HCT116 (cell line): Measurements from ENCODE around the gene DYNLT1. TPM values are rescaled to one million over a fixed set of nuclear protein-coding genes. Genes with fewer than 3 reads are reported as not detected.

Source experiments
- ATAC-seq: fragments of 200-7000 bp; cut with Tn5 transposase; 2 replicates; pipeline ENCODE4 v1.9.1; 2020; ENCODE audit warnings: mild to moderate bottlenecking, moderate library complexity
- BruUV-seq: library from RNA; stranded (reverse); fragments of 400-500 nt; replicated peaks from 2 replicates; lab custom pipeline; 2021; lab: Mats Ljungman, UMichigan
- CTCF ChIA-PET: fragments of 300-600 bp; sonication (Branson Sonifier 250); formaldehyde crosslinking; loops from one replicate; lab custom pipeline; 2021; ENCODE audit warnings: antibody characterized with exemption; lab: Charles Lee
- POLR2A ChIA-PET: fragments of 300-600, 350-600 bp; sonication (Branson Sonifier 250); formaldehyde crosslinking; loops from one replicate; lab custom pipeline; 2021; ENCODE audit warnings: antibody characterized with exemption; lab: Charles Lee
- RAD21 ChIA-PET, 2 experiments: fragments of 300-600 bp; sonication (Branson Sonifier 250); formaldehyde crosslinking; loops; one replicate each; lab custom pipeline; 2023; ENCODE audit warnings: low total read pairs in 2 of 2; ENCODE audit not compliant: uncharacterized antibody in 2 of 2, unreplicated experiment in 2 of 2, low non-redundant PET in 1 of 2; lab: Charles Lee
- DNase-seq: peaks from one replicate; pipeline ENCODE4 v3.0.0-alpha.2; 2010; ENCODE audit warnings: low read depth, low spot score
- H2AFZ ChIP-seq: fragments of 200-600 bp; shearing (Covaris generic), sonication (generic); 2 replicates; pipeline ENCODE4 v1.6.1; 2017; ENCODE audit warnings: low read depth, mixed run types, mixed read lengths, antibody characterized with exemption, low read length; ENCODE audit not compliant: poor library complexity, severe bottlenecking
- H3K27ac ChIP-seq: 2 replicates; pipeline ENCODE4 v1.5.1; 2012; ENCODE audit warnings: low read depth, low read length
- H3K27me3 ChIP-seq: fragments of 200-600 bp; sonication (generic); 2 replicates; pipeline ENCODE4 v1.6.1; 2016; ENCODE audit warnings: mixed run types, low read length, mixed read lengths; ENCODE audit not compliant: insufficient read depth
- H3K36me3 ChIP-seq, 2 experiments: fragments of 200-500 bp in 1 of 2; fragments of 200-600 bp in 1 of 2; sonication (Bioruptor generic) in 1 of 2; sonication (generic) in 1 of 2; 2 replicates each; pipeline versions ENCODE4 v1.5.1 to v1.6.1; 2014 to 2016; ENCODE audit warnings: low read length in 2 of 2, inconsistent platforms in 1 of 2, mixed read lengths in 1 of 2, mixed run types in 1 of 2; ENCODE audit not compliant: insufficient read depth in 2 of 2, control insufficient read depth in 1 of 2
- H3K4me1 ChIP-seq, 2 experiments: fragments of 200-600 bp in 1 of 2; sonication (generic) in 1 of 2; 2 replicates each; pipeline versions ENCODE4 v1.5.1 to v1.6.1; 2012 to 2017; ENCODE audit warnings: low read length in 2 of 2, inconsistent platforms in 1 of 2, mild to moderate bottlenecking in 1 of 2, mixed read lengths in 1 of 2, mixed run types in 1 of 2, moderate library complexity in 1 of 2; ENCODE audit not compliant: insufficient read depth in 2 of 2, control insufficient read depth in 1 of 2
- H3K4me2 ChIP-seq: fragments of 200-600 bp; sonication (generic); 2 replicates; pipeline ENCODE4 v1.6.1; 2017; ENCODE audit warnings: mixed run types, low read length, mixed read lengths
- H3K4me3 ChIP-seq, 2 experiments: fragments of 200-600 bp in 1 of 2; sonication (generic) in 1 of 2; replicated peaks in 1 of 2; 2 replicates each; pipeline ENCODE4 v1.5.1; 2011 to 2016; ENCODE audit warnings: low read length in 2 of 2, control low read depth in 1 of 2, low read depth in 1 of 2, mild to moderate bottlenecking in 1 of 2, mixed read lengths in 1 of 2, mixed run types in 1 of 2
- H3K79me2 ChIP-seq: fragments of 200-600 bp; sonication (generic); 2 replicates; pipeline ENCODE4 v1.6.1; 2017; ENCODE audit warnings: mild to moderate bottlenecking, mixed run types, low read length, moderate library complexity, mixed read lengths; ENCODE audit not compliant: insufficient read depth
- H3K9ac ChIP-seq: fragments of 200-600 bp; sonication (generic); 2 replicates; pipeline ENCODE4 v1.6.1; 2016; ENCODE audit warnings: low read length, mixed read lengths
- H3K9me2 ChIP-seq: fragments of 200-600 bp; sonication (generic), shearing (Covaris generic); 2 replicates; pipeline ENCODE4 v1.6.1; 2017; ENCODE audit warnings: mixed run types, mild to moderate bottlenecking, moderate library complexity; ENCODE audit not compliant: insufficient read depth
- H3K9me3 ChIP-seq, 2 experiments: fragments of 200-500 bp in 1 of 2; fragments of 200-600 bp in 1 of 2; sonication (Bioruptor generic) in 1 of 2; sonication (generic) in 1 of 2; 2 replicates each; pipeline ENCODE4 v1.6.1; 2014 to 2017; ENCODE audit warnings: low read length in 2 of 2, mixed read lengths in 2 of 2, inconsistent platforms in 1 of 2, low read depth in 1 of 2, mild to moderate bottlenecking in 1 of 2, mixed run types in 1 of 2, moderate library complexity in 1 of 2; ENCODE audit not compliant: control insufficient read depth in 1 of 2, insufficient read depth in 1 of 2
- H4K20me1 ChIP-seq: fragments of 200-600 bp; sonication (generic), shearing (Covaris generic); 2 replicates; pipeline ENCODE4 v1.6.1; 2017; ENCODE audit warnings: mixed run types, mild to moderate bottlenecking, moderate library complexity; ENCODE audit not compliant: insufficient read depth
- CBX3 ChIP-seq: IDR thresholded peaks from 2 replicates; pipeline ENCODE4 v1.6.1; 2012; ENCODE audit warnings: low read depth
- CEBPB ChIP-seq: IDR thresholded peaks from 2 replicates; pipeline ENCODE4 v1.6.1; 2012; ENCODE audit warnings: low read depth
- EGR1 ChIP-seq: IDR thresholded peaks from 2 replicates; pipeline ENCODE4 v1.6.1; 2012; ENCODE audit warnings: low read depth
- EZH2phosphoT487 ChIP-seq: fragments of 200-600 bp; IDR thresholded peaks from 2 replicates; pipeline ENCODE4 v1.6.1; 2018; ENCODE audit warnings: antibody characterized with exemption, borderline replicate concordance
- FOSL1 ChIP-seq: IDR thresholded peaks from 2 replicates; pipeline ENCODE4 v1.6.1; 2012; ENCODE audit warnings: low read depth
- JUND ChIP-seq: IDR thresholded peaks from 2 replicates; pipeline ENCODE4 v1.6.1; 2012
- POLR2A ChIP-seq: IDR thresholded peaks from 2 replicates; pipeline ENCODE4 v1.7.0; 2011; ENCODE audit warnings: borderline replicate concordance; ENCODE audit not compliant: insufficient read depth, insufficient read length; ENCODE audit errors: extremely low read depth
- POLR2AphosphoS5 ChIP-seq: IDR thresholded peaks from 2 replicates; pipeline ENCODE4 v1.6.1; 2011; ENCODE audit warnings: mild to moderate bottlenecking, low read depth, low read length, moderate library complexity
- RAD21 ChIP-seq: IDR thresholded peaks from 2 replicates; pipeline ENCODE4 v1.6.1; 2012; ENCODE audit warnings: low read depth, mild to moderate bottlenecking
- SIN3A ChIP-seq: IDR thresholded peaks from 2 replicates; pipeline ENCODE4 v1.6.1; 2012; ENCODE audit warnings: low read depth
- SRF ChIP-seq: IDR thresholded peaks from 2 replicates; pipeline ENCODE4 v1.6.1; 2012; ENCODE audit warnings: low read depth
- YY1 ChIP-seq: IDR thresholded peaks from 2 replicates; pipeline ENCODE4 v1.6.1; 2011; ENCODE audit warnings: low read length, low read depth, moderate library complexity, mild to moderate bottlenecking; ENCODE audit not compliant: insufficient replicate concordance; ENCODE audit errors: extremely low read depth
- ZNF274 ChIP-seq: fragments of 200-500 bp; sonication (Bioruptor generic); IDR thresholded peaks from 2 replicates; pipeline ENCODE4 v1.6.1; 2014; ENCODE audit warnings: mild to moderate bottlenecking, low read depth, low read length, inconsistent platforms
- intact Hi-C: fragments of 100-400 bp; cut with micrococcal nuclease; formaldehyde crosslinking; loops from 2 replicates; pipeline ENCODE4 v1.10.0; 2022
- total RNA-seq: library from RNA; stranded (reverse); gene quantifications from one replicate; pipeline ENCODE4 v1.2.1, GENCODE V29; 2021; ENCODE audit not compliant: unreplicated experiment
- TF ChIP-seq, protein P1 (sequence below): IDR thresholded peaks from 2 replicates; pipeline ENCODE4 v1.6.1; 2012
- TF ChIP-seq, protein P2 (sequence below): IDR thresholded peaks from 2 replicates; pipeline ENCODE4 v1.6.1; 2012
- TF ChIP-seq, protein P3 (sequence below): IDR thresholded peaks from 2 replicates; pipeline ENCODE4 v1.6.1; 2011; ENCODE audit warnings: mild to moderate bottlenecking, low read length, moderate library complexity; ENCODE audit not compliant: insufficient replicate concordance; ENCODE audit errors: extremely low read depth

The DYNLT1 gene
- total RNA-seq, 1 experiment from 2014 or later, result 239 TPM

DNA sequence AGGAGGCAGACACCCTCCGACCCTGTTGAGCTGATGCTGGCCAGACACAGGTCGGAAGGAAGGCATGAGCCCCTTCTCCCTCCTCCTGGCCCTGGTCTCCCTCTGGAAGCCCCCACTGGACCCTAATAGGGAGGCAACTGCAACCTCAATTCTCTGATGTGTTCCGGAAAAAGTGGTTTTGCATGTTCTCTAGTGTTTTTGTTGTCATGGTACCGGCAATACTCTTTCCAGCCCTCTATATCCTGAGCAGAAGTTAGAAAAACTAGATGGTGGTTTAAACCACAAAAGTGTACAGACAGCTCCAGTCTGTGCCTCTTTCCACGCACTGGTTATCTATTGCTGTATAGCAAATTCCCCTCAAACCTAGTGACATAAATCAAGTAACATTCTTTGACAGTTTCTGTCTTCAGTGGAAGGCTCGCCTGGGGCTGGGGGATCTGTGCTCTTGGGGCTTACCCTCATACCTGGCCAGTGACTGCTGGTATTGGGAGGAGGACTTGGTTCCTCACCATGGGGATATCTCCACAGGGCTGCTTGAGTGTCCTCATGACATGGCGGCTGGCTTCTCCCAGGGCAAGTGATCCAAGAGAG lies 42.3 kb upstream of the DYNLT1 start:
- RAD21 ChIA-PET, result no interaction called here
- TF ChIP-seq ZNF274, result no peak
- peak; percentile 30; the same call in 1 of the 2 replicates for TF ChIP-seq CBX3
- peak; percentile 39 for TF ChIP-seq YY1
- TF ChIP-seq, all 23 proteins: peak for 2
- Histone ChIP-seq H3K4me3 (no peak overlapping the region), H3K36me3 (0 out of 4 replicates have a peak, but pooled peaks cover 0 to 5% of the 10 kb centered on the region in 2 experiments), H3K27ac (peak overlapping the region; percentile 67), H4K20me1 (no peaks in the 10 kb centered on the region), H3K9ac (peak overlapping the region; percentile 54; the same call in 1 of the 2 replicates), H2AFZ (no peak overlapping the region), H3K79me2 (no peaks in the 10 kb centered on the region), H3K4me2 (peak overlapping the region; percentile 60), H3K4me1 (peaks cover 16 to 24% of the 10 kb centered on the region in 2 experiments), H3K27me3 (no peaks in the 10 kb centered on the region), H3K9me2 (no peaks in the 10 kb centered on the region), H3K9me3 (peaks cover 0 to 6% of the 10 kb centered on the region in 2 experiments; a peak in 1 of 4 replicates)
- peak; percentile 50 for ATAC-seq
- intact Hi-C loops, result loop anchor here (1.0 kb wide), 2 partner anchors 43 to 125 kb away; no protein-coding TSS in a partner anchor
- CTCF ChIA-PET, result no interaction called here
- no peak for DNase-seq
- TSS peak; percentile 88 for BruUV-seq
- POLR2A ChIA-PET, result interaction anchor here (0.6 to 2.2 kb wide), 3 partner anchors 15 to 124 kb away, joined by 3 to 17 read pairs (median 4); no protein-coding TSS in a partner anchor

DNA sequence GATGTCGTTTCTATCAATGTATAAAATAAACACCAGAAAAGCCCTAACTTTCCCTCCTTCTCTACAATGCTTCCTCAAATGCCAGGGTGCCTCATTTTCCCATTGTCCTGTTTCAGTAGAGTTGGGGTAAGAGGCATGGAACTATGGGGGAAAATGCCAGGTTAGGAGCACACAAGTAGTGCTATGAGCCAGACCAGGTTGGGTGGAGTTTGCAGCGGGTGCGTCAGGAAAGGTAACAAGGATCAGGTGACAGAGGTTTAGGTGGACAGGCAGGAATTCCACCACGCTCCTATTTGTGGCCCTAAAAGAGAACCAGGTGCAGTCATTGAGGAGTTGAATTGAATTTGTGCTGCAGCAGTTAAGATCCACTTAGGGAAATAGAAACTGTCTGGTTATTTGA lies 41.8 kb upstream of the DYNLT1 start:
- Histone ChIP-seq H3K27ac (peak overlapping the region; percentile 67), H3K9me2 (no peaks in the 10 kb centered on the region), H3K9ac (peak overlapping the region; percentile 54), H3K36me3 (0 out of 4 replicates have a peak, but pooled peaks cover 0 to 5% of the 10 kb centered on the region in 2 experiments), H2AFZ (no peak overlapping the region), H3K4me2 (peak overlapping the region; percentile 60), H3K4me1 (peaks cover 16 to 24% of the 10 kb centered on the region in 2 experiments), H3K79me2 (no peaks in the 10 kb centered on the region), H3K27me3 (no peaks in the 10 kb centered on the region), H3K9me3 (peaks cover 0 to 6% of the 10 kb centered on the region in 2 experiments; a peak in 1 of 4 replicates), H4K20me1 (no peaks in the 10 kb centered on the region), H3K4me3 (peak overlapping the region; percentile 30 to 39)
- POLR2A ChIA-PET, result interaction anchor here (0.8 to 2.2 kb wide), 2 partner anchors 123 to 125 kb away, joined by 4 to 17 read pairs; no protein-coding TSS in a partner anchor
- ATAC-seq (peak; percentile 86), DNase-seq (no peak)
- intact Hi-C loops, result loop anchor here (1.0 kb wide), 2 partner anchors 44 to 126 kb away; no protein-coding TSS in a partner anchor
- CTCF ChIA-PET, result no interaction called here
- BruUV-seq, result no TSS peak
- RAD21 ChIA-PET, result interaction anchor here in 1 of 2 experiments (0.6 kb wide), 1 partner anchor 17 kb away, joined by 3 read pairs; no protein-coding TSS in a partner anchor
- TF ChIP-seq, protein P1, sequence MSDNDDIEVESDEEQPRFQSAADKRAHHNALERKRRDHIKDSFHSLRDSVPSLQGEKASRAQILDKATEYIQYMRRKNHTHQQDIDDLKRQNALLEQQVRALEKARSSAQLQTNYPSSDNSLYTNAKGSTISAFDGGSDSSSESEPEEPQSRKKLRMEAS, result peak; percentile 62
- TF ChIP-seq, protein P2, sequence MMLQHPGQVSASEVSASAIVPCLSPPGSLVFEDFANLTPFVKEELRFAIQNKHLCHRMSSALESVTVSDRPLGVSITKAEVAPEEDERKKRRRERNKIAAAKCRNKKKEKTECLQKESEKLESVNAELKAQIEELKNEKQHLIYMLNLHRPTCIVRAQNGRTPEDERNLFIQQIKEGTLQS, result no peak
- TF ChIP-seq, protein P3, sequence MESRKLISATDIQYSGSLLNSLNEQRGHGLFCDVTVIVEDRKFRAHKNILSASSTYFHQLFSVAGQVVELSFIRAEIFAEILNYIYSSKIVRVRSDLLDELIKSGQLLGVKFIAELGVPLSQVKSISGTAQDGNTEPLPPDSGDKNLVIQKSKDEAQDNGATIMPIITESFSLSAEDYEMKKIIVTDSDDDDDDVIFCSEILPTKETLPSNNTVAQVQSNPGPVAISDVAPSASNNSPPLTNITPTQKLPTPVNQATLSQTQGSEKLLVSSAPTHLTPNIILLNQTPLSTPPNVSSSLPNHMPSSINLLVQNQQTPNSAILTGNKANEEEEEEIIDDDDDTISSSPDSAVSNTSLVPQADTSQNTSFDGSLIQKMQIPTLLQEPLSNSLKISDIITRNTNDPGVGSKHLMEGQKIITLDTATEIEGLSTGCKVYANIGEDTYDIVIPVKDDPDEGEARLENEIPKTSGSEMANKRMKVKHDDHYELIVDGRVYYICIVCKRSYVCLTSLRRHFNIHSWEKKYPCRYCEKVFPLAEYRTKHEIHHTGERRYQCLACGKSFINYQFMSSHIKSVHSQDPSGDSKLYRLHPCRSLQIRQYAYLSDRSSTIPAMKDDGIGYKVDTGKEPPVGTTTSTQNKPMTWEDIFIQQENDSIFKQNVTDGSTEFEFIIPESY, result no peak
- no peak for TF ChIP-seq POLR2A
- TF ChIP-seq JUND, result no peak
- TF ChIP-seq EGR1, result no peak
- peak; percentile 83 for TF ChIP-seq POLR2AphosphoS5
- TF ChIP-seq SIN3A, result peak; percentile 48; the same call in 1 of the 2 replicates
- TF ChIP-seq FOSL1, result no peak
- no peak for TF ChIP-seq RAD21
- TF ChIP-seq CEBPB, result no peak
- no peak for TF ChIP-seq ZNF274
- no peak for TF ChIP-seq EZH2phosphoT487
- TF ChIP-seq SRF, result no peak
